Mesenteric fat pad (tissue), 1 donor: Measurements from ENCODE around the gene MPP1. TPM values are rescaled to one million over a fixed set of nuclear protein-coding genes. Genes with fewer than 3 reads are reported as not detected.

Experiments used
- DNase-seq: peaks from one replicate; pipeline ENCODE4 v3.0.0-alpha.2; 2020; ENCODE audit warnings: low spot score
- total RNA-seq: library from RNA; stranded (reverse); fragmentation: NEBNext Ultra II Directional; extraction: Animal tissue kit (Norgen Biotek cat#: 25700); gene quantifications from one replicate; pipeline ENCODE4 v1.2.1, GENCODE V29; 2021
- donor health status: DM: yes; HTN: yes; CAD: no.

The MPP1 gene
- total RNA-seq, 1 donor from 2014 or later, result 85.1 TPM

- no peak for DNase-seq
Measured at GRCh38 chrX:154732421-154733065, 72.7 kb downstream of the MPP1 start.

GRCh38 chrX:154731881-154732280 is 73.4 kb downstream of the MPP1 start:
- DNase-seq, result no peak

- DNase-seq, result no peak
Measured at GRCh38 chrX:154731184-154731583, 74.1 kb downstream of the MPP1 start.

- DNase-seq, result no peak
Measured at GRCh38 chrX:154730253-154730891, 74.9 kb downstream of the MPP1 start.

- no peak for DNase-seq
Measured at GRCh38 chrX:154729439-154729838, 75.8 kb downstream of the MPP1 start.

Other genes starting within 250 kb of the MPP1 start
- gene CTAG1A, start 220.4 kb downstream of the MPP1 start, total RNA-seq, result not detected
- gene CTAG1B, start 186.2 kb downstream of the MPP1 start, total RNA-seq, result not detected
- gene CTAG2, start 151.9 kb downstream of the MPP1 start, total RNA-seq, result not detected
- gene GAB3, start 54.4 kb downstream of the MPP1 start, total RNA-seq, result 13.7 TPM
- gene DKC1, start 42.6 kb downstream of the MPP1 start, total RNA-seq, result 46.8 TPM
- not detected for gene SMIM9, start 29.2 kb upstream of the MPP1 start, total RNA-seq
- 32.8 TPM for gene F8A1, start 80.9 kb upstream of the MPP1 start, total RNA-seq
- 43.5 TPM for gene F8, start 217.2 kb upstream of the MPP1 start, total RNA-seq
- 116 TPM for gene FUNDC2, start 221.4 kb upstream of the MPP1 start, total RNA-seq